ENCODE measurements around the gene U2AF2. TPM values are rescaled to one million over a fixed set of nuclear protein-coding genes. Genes with fewer than 3 reads are reported as not detected.

The U2AF2 gene
- total RNA-seq, 4 donors from 2014 or later: 68.4 to 115 (median 85.7) TPM

DNA sequence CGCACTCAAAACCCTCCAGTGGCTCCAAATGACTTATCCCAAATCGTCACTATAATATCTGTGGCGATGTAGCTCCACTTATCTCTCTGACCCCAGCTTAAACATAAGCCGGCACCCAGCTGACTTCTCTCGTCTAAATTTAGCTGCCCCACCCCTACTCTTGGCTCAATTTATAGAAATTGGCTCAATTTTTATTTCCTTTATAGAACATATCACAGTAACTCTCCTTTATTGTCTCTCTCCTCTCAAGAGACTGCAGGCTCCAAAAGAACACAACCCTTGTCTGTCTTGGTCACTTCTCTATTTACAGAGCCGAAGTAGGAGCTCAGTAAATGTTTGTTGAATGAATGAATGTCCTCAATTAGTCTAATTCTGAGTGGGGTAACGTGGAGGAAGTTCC, 31.3 kb upstream of the U2AF2 start:
- 72 to 85% methylated on average over 7 of the region's 7 CpGs for WGBS, 2 donors
- Histone ChIP-seq H3K27me3 (no peaks in the 10 kb centered on the region), H3K9me3 (no peaks in the 10 kb centered on the region), H3K4me3 (replicated peaks in 1 of 3) (peak overlapping the region in 1 of 3 donors; percentile 38), H3K36me3 (no peaks in the 10 kb centered on the region), H3K4me1 (peaks cover 0 to 5% of the 10 kb centered on the region in 2 donors), H3K27ac (peak overlapping the region in 2 of 3 donors; percentile 93 to 97)
- no peak for DNase-seq
- intact Hi-C loops (cut with DNase I): loop anchor here (10.0 kb wide), 1 partner anchor 479 kb away; the partner anchor contains the start of gene TNNT1
- TF ChIP-seq POLR2A (IDR thresholded peaks at IDR 0.05): no peak
- TF ChIP-seq, protein P1, sequence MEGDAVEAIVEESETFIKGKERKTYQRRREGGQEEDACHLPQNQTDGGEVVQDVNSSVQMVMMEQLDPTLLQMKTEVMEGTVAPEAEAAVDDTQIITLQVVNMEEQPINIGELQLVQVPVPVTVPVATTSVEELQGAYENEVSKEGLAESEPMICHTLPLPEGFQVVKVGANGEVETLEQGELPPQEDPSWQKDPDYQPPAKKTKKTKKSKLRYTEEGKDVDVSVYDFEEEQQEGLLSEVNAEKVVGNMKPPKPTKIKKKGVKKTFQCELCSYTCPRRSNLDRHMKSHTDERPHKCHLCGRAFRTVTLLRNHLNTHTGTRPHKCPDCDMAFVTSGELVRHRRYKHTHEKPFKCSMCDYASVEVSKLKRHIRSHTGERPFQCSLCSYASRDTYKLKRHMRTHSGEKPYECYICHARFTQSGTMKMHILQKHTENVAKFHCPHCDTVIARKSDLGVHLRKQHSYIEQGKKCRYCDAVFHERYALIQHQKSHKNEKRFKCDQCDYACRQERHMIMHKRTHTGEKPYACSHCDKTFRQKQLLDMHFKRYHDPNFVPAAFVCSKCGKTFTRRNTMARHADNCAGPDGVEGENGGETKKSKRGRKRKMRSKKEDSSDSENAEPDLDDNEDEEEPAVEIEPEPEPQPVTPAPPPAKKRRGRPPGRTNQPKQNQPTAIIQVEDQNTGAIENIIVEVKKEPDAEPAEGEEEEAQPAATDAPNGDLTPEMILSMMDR (IDR thresholded peaks at IDR 0.05): no peak

DNA sequence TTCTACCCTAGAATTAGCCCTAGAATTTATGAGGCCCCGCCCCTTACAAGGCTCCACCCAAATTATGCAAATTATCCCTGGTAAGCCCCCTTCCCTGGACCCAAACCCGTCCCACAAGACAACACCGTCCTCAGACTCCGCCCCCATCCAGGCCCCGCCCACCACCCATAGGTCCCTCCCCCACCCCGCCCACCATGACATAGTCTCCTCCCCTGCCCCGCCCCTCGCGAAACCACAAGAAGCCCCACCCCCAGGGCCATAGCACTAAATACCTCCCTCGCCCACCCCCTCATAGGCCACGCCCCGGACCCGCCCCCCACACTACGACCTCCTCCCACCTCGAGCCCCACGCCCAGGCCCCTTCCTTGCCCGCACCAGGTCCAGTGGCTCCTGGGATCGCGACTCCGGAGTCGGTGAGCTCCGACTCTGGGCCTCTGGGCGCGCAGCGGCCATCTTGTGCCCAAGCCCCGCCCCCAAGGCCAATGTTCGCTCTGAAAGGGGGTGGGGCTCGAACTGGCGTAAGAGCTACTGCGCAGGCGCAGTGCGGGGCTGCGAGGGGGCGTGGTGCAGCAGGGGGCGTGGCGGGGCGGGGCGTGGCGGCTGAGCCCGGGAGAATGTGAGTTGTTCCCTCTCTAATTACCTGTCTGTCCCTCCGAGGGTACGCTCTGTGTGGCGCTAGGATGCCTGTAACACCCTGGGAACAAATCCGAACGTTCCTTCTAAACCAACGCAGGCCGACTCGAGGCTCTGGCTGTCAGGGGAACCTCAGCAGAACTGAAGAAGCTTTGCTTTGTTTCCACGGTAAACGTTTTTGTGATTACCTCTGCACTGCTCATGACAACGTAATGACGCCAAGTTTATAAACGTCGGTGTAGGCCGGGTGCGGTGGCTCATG, 30.5 kb upstream of the U2AF2 start, which contains the start of gene ZNF784:
ZNF784 (minus strand) TSS at position 458 of the 895 bp plus-strand sequence; CDS start at position 453, 5 bp downstream.
- H3K4me3 ChIP-seq (replicated peaks in 1 of 3): peak within 1 kb of the TSS in 1 of 3 donors; percentile 38
- no peaks in the 10 kb centered on the region for H3K9me3 ChIP-seq
- H3K4me1 ChIP-seq: peaks cover 0 to 5% of the 10 kb centered on the region in 2 donors
- no peaks in the 10 kb centered on the region for H3K27me3 ChIP-seq
- DNase-seq: peak; percentile 89 to 92
- peak within 1 kb of the TSS; percentile 93 to 98 (median 97) for H3K27ac ChIP-seq
- 0 to 2% methylated on average over 39 to 43 of the region's 56 CpGs for WGBS, 2 donors
- intact Hi-C loops (cut with DNase I): loop anchor here (10.0 kb wide), 1 partner anchor 480 kb away; the partner anchor contains the start of gene TNNT1
- TF ChIP-seq, protein P1 (IDR thresholded peaks at IDR 0.05): no peak
- peak in 1 of 2 donors; percentile 72 for TF ChIP-seq POLR2A (IDR thresholded peaks at IDR 0.05)
- no peaks in the 10 kb centered on the region for H3K36me3 ChIP-seq

DNA sequence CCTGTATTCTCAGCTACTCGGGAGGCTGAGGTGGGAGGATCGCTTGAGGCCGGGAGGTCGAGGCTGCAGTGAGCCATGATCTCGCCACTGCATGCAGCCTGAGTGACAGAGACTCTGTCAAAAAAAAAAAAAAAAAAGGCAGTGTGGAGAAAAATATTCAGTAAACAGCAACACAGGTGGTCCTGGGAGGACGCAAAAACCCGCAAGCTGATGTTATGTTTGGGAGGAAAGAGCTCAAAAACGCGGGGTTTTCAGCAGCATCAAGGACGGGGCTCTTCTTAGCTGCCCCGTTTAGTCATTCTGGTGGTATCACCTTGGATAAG, 29.9 kb upstream of the U2AF2 start:
- Histone ChIP-seq H3K4me1 (peaks cover 0 to 5% of the 10 kb centered on the region in 2 donors), H3K36me3 (no peaks in the 10 kb centered on the region), H3K27ac (no peak overlapping the region), H3K9me3 (no peaks in the 10 kb centered on the region), H3K27me3 (no peaks in the 10 kb centered on the region), H3K4me3 (replicated peaks in 1 of 3) (peak overlapping the region in 1 of 3 donors; percentile 38)
- intact Hi-C loops (cut with DNase I): loop anchor here (10.0 kb wide), 1 partner anchor 480 kb away; the partner anchor contains the start of gene TNNT1
- no peak for TF ChIP-seq POLR2A (IDR thresholded peaks at IDR 0.05)
- TF ChIP-seq, protein P1 (IDR thresholded peaks at IDR 0.05): no peak
- 45 to 52% methylated on average over 11 of the region's 11 CpGs for WGBS, 2 donors
- DNase-seq: no peak

DNA sequence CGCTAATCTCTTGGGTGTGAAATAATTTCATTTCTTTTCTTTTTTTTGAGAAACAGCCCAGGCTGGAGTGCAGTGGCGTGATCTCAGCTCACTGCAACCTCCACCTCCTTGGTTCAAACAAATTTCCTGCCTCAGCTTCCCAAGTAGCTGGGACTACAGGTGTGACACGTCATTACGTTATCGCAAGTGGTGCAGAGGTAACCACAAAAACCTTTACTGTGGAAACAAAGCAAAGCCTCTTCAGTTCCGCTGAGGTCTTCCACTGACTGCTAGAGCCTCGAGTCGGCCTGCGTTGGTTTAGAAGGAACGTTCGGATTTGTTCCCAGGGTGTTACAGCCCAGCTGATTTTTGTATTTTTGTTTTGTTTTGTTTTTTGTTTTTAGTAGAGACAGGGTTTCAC, 28.5 kb upstream of the U2AF2 start:
- no peaks in the 10 kb centered on the region for H3K36me3 ChIP-seq
- no peak overlapping the region for H3K4me3 ChIP-seq (replicated peaks in 1 of 3)
- no peak for TF ChIP-seq POLR2A (IDR thresholded peaks at IDR 0.05)
- TF ChIP-seq, protein P1 (IDR thresholded peaks at IDR 0.05): no peak
- intact Hi-C loops (cut with DNase I): loop anchor here (10.0 kb wide), 1 partner anchor 482 kb away; the partner anchor contains the start of gene TNNT1
- H3K4me1 ChIP-seq: peaks cover 0 to 5% of the 10 kb centered on the region in 2 donors
- DNase-seq: no peak
- no peak overlapping the region for H3K27ac ChIP-seq
- H3K27me3 ChIP-seq: no peaks in the 10 kb centered on the region
- H3K9me3 ChIP-seq: no peaks in the 10 kb centered on the region
- WGBS, 2 donors: 87 to 91% methylated on average over 11 of the region's 11 CpGs

DNA sequence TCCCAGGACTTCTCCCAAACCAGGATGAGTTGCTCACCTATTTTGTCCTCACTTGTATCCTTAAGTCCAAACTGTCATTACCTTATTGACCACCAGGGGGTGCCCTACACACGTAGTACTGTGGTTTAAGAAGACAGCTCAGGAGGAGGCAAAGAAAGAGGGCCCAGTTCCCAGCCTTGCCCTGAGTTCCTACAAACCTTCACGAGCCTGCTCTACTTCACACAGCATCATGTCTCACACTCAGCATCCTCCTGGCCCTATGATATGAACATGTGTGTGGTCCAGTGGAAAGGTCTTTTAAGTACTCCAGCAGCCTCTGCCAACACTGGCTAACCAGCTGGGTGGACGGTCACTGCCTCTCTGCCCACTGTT, 22.4 kb upstream of the U2AF2 start:
- Histone ChIP-seq H3K4me3 (replicated peaks in 1 of 3) (no peak overlapping the region), H3K27me3 (no peaks in the 10 kb centered on the region), H3K36me3 (no peaks in the 10 kb centered on the region), H3K27ac (no peak overlapping the region), H3K9me3 (no peaks in the 10 kb centered on the region), H3K4me1 (peaks cover 15 to 19% of the 10 kb centered on the region in 2 donors)
- TF ChIP-seq, protein P1 (IDR thresholded peaks at IDR 0.05): peak; percentile 43 to 92 (median 85)
- no peak for TF ChIP-seq POLR2A (IDR thresholded peaks at IDR 0.05)
- peak; percentile 89 to 91 for DNase-seq
- intact Hi-C loops (cut with DNase I): loop anchor here (5.0 kb wide), 2 partner anchors 115 to 160 kb away; no protein-coding TSS in a partner anchor
- WGBS, 2 donors: 22 to 27% methylated on average over 3 of the region's 3 CpGs
